WTC11 (cell line): Measurements from ENCODE around the gene ATL1. TPM values are rescaled to one million over a fixed set of nuclear protein-coding genes. Genes with fewer than 3 reads are reported as not detected.

Source experiments
- ATAC-seq: fragments of 200-7000 bp; cut with Tn5 transposase; 2 replicates; pipeline ENCODE4 v1.10.0; 2021; ENCODE audit warnings: mild to moderate bottlenecking, moderate library complexity
- CTCF ChIA-PET: fragments of 300-600 bp; sonication (Branson Sonifier 250); formaldehyde crosslinking; loops from one replicate; lab custom pipeline; 2021; ENCODE audit warnings: antibody characterized with exemption; lab: Charles Lee
- POLR2A ChIA-PET: fragments of 350-600 bp; sonication (Branson Sonifier 250); formaldehyde crosslinking; loops from one replicate; lab custom pipeline; 2021; ENCODE audit warnings: antibody characterized with exemption; lab: Charles Lee
- DNase-seq: peaks from one replicate; pipeline ENCODE4 v3.0.0; 2021; ENCODE audit warnings: low spot score
- H3K27ac Mint-ChIP-seq: 2 replicates; pipeline ENCODE4 v1.8.0; 2021; ENCODE audit warnings: mixed read lengths
- H3K27me3 Mint-ChIP-seq: 2 replicates; pipeline ENCODE4 v1.8.0; 2021; ENCODE audit warnings: low read depth, mild to moderate bottlenecking, moderate library complexity, mixed read lengths
- H3K36me3 Mint-ChIP-seq: 2 replicates; pipeline ENCODE4 v1.8.0; 2021; ENCODE audit warnings: mixed read lengths
- H3K4me1 Mint-ChIP-seq: 2 replicates; pipeline ENCODE4 v1.8.0; 2022; ENCODE audit warnings: mixed read lengths
- H3K4me3 Mint-ChIP-seq: 2 replicates; pipeline ENCODE4 v1.8.0; 2021; ENCODE audit warnings: mild to moderate bottlenecking, moderate library complexity, mixed read lengths
- H3K9me3 Mint-ChIP-seq: 2 replicates; pipeline ENCODE4 v1.8.0; 2021; ENCODE audit warnings: mixed read lengths
- ATF1 ChIP-seq: sonication (generic); formaldehyde crosslinking; IDR thresholded peaks from 2 replicates; pipeline ENCODE4 v1.8.1; 2023; ENCODE audit warnings: mild to moderate bottlenecking, moderate library complexity, missing genetic modification reagents
- ESRRA ChIP-seq: sonication (generic); formaldehyde crosslinking; IDR thresholded peaks from 2 replicates; pipeline ENCODE4 v1.8.1; 2022; ENCODE audit warnings: mild to moderate bottlenecking, missing genetic modification reagents, borderline replicate concordance
- FOXK1 ChIP-seq: sonication (generic); formaldehyde crosslinking; IDR thresholded peaks from 2 replicates; pipeline ENCODE4 v1.8.0; 2022; ENCODE audit warnings: mild to moderate bottlenecking, moderate library complexity, missing genetic modification reagents
- FOXP1 ChIP-seq: sonication (generic); formaldehyde crosslinking; IDR thresholded peaks from 2 replicates; pipeline ENCODE4 v1.8.0; 2022; ENCODE audit warnings: missing genetic modification reagents, mild to moderate bottlenecking, moderate library complexity, borderline replicate concordance
- GABPB1 ChIP-seq: sonication (generic); formaldehyde crosslinking; IDR thresholded peaks from 2 replicates; pipeline ENCODE4 v1.8.1; 2023; ENCODE audit warnings: mild to moderate bottlenecking, missing genetic modification reagents
- JAZF1 ChIP-seq: fragments of 250-450 bp; sonication (Bioruptor Pico); IDR thresholded peaks from 2 replicates; pipeline ENCODE4 v1.9.0; 2021; ENCODE audit warnings: moderate library complexity, mild to moderate bottlenecking, inconsistent platforms
- MLX ChIP-seq: sonication (generic); formaldehyde crosslinking; IDR thresholded peaks from 2 replicates; pipeline ENCODE4 v1.8.1; 2023; ENCODE audit warnings: mild to moderate bottlenecking, missing genetic modification reagents, moderate library complexity
- NFATC4 ChIP-seq: fragments of 250-450 bp; sonication (Bioruptor Pico); IDR thresholded peaks from 2 replicates; pipeline ENCODE4 v1.9.0; 2021; ENCODE audit warnings: mild to moderate bottlenecking
- OVOL2 ChIP-seq: fragments of 250-450 bp; sonication (Bioruptor Pico); IDR thresholded peaks from 2 replicates; pipeline ENCODE4 v1.9.0; 2021; ENCODE audit warnings: mild to moderate bottlenecking, borderline replicate concordance
- ZNF232 ChIP-seq: sonication (generic); formaldehyde crosslinking; IDR thresholded peaks from 2 replicates; pipeline ENCODE4 v1.8.0; 2022; ENCODE audit warnings: mild to moderate bottlenecking, missing genetic modification reagents
- ZNF281 ChIP-seq: sonication (generic); formaldehyde crosslinking; IDR thresholded peaks from 2 replicates; pipeline ENCODE4 v1.8.0; 2023; ENCODE audit warnings: mild to moderate bottlenecking, missing genetic modification reagents
- total RNA-seq: library from RNA; stranded (reverse); gene quantifications from 3 replicates; pipeline ENCODE4 v1.2.3, GENCODE V29; 2021
- TF ChIP-seq, protein P1 (sequence below): sonication (generic); formaldehyde crosslinking; IDR thresholded peaks from 2 replicates; pipeline ENCODE4 v1.8.1; 2022; ENCODE audit warnings: mild to moderate bottlenecking, missing genetic modification reagents, moderate library complexity, borderline replicate concordance
- TF ChIP-seq, protein P2 (sequence below): fragments of 250-450 bp; sonication (Bioruptor Pico); conservative IDR thresholded peaks from 2 replicates; pipeline ENCODE4 v1.9.0; 2021; ENCODE audit warnings: mild to moderate bottlenecking
- TF ChIP-seq, protein P3 (sequence below): sonication (generic); formaldehyde crosslinking; IDR thresholded peaks from 2 replicates; pipeline ENCODE4 v1.8.1; 2022; ENCODE audit warnings: low read depth, mild to moderate bottlenecking, moderate library complexity, missing genetic modification reagents, borderline replicate concordance

The ATL1 gene
- total RNA-seq, 1 experiment from 2014 or later = 3.7 TPM

DNA sequence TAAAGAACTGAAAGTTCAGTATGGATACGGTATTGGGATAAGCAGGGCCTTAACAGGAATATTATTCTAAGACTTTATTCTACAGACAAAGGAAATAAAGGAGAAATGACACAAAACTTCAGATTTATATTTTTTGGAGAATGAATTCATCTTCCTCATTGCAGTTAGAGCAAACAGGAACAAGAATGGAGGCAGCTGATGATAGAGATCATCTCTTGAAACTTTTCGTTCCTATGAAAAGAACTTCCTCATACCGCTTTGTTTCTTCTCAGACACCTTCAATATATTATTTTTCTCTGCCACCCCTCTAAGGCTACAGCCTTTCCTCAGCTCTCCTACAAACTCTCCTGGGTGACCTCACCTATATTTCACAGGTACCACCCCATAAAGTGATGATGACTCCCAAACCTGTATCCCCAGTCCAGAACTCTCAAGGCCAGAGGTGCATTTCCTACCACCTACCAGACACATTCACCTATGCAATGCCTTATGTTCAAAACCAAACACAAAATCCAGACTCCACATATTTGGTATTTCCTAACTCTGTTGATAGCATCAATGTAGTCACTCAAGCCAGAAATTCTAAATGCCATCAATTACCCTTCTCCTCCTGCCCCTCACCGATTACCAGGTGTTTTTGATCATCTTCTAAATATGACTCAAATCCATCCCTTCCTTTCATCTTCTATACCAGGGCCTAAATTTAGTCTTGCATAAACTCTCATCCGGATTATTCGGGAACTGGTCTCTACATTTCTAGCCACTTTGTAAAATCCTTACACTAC is 35.0 kb upstream of the ATL1 start:
- DNase-seq = no peak
- no peak overlapping the region; the same call in 1 of the 2 replicates for H3K27ac Mint-ChIP-seq
- no peak overlapping the region for H3K4me3 Mint-ChIP-seq
- TF ChIP-seq ESRRA (CRISPR knock-in tag) = no peak
- TF ChIP-seq ZNF232 = no peak
- TF ChIP-seq FOXP1 (CRISPR knock-in tag) = no peak
- TF ChIP-seq, protein P1, sequence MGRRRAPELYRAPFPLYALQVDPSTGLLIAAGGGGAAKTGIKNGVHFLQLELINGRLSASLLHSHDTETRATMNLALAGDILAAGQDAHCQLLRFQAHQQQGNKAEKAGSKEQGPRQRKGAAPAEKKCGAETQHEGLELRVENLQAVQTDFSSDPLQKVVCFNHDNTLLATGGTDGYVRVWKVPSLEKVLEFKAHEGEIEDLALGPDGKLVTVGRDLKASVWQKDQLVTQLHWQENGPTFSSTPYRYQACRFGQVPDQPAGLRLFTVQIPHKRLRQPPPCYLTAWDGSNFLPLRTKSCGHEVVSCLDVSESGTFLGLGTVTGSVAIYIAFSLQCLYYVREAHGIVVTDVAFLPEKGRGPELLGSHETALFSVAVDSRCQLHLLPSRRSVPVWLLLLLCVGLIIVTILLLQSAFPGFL = no peak
- TF ChIP-seq MLX (CRISPR knock-in tag) = no peak
- no peak for TF ChIP-seq JAZF1 (CRISPR knock-in tag)
- TF ChIP-seq, protein P2, sequence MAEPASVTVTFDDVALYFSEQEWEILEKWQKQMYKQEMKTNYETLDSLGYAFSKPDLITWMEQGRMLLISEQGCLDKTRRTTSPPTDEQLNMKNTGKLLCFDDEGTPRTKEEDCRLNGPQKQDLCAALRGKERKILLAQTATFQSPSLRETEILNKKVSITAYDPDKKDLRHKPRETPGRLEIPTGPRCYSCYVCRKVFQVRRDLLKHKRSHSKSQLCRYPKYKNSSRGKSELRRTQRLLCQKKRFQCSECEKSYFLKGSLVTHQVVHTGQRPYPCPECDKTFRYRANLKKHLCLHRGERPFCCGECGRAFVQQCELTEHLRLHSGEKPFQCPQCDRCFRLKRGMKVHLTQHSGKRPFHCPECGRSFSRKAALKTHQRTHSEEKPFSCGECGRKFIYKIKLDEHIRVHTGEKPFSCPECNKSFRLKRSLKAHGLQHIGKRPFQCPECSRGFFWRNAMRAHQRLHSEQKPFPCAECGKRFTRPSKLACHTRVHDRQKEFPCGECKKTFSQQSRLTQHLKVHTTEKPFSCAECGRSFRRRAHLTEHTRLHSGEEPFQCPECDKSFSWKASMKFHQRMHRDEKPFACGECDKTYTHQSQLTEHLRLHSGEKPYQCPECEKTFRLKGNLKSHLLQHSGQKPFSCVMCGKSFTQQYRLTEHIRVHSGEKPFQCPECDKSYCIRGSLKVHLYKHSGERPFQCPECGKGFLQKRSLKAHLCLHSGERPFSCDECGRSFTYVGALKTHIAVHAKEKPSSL (CRISPR knock-in tag) = no peak
- H3K9me3 Mint-ChIP-seq = no peaks in the 10 kb centered on the region
- H3K27me3 Mint-ChIP-seq = no peaks in the 10 kb centered on the region
- peaks cover 37% of the 10 kb centered on the region for H3K4me1 Mint-ChIP-seq
- no peak for ATAC-seq
- ChIA-PET CTCF (interaction anchor here (0.6 kb wide), 1 partner anchor 351 kb away, joined by 3 read pairs; no protein-coding TSS in a partner anchor), POLR2A (no interaction called here)
- H3K36me3 Mint-ChIP-seq = no peaks in the 10 kb centered on the region

GRCh38 chr14:50528000-50528399 is 31.9 kb upstream of the ATL1 start:
- TF ChIP-seq GABPB1 = no peak
- no peak for TF ChIP-seq ATF1 (CRISPR knock-in tag)
- TF ChIP-seq FOXP1 (CRISPR knock-in tag) = no peak
- ChIA-PET POLR2A (interaction anchor here (0.6 to 1.0 kb wide), 2 partner anchors 51 to 216 kb away, joined by 3 read pairs; partner anchors contain the start of genes DMAC2L and L2HGDH), CTCF (interaction anchor here (0.6 to 2.2 kb wide), 5 partner anchors 200 to 585 kb away, joined by 3 to 10 read pairs (median 4); no protein-coding TSS in a partner anchor)
- no peaks in the 10 kb centered on the region for H3K27me3 Mint-ChIP-seq
- H3K4me1 Mint-ChIP-seq = peaks cover 54% of the 10 kb centered on the region
- H3K4me3 Mint-ChIP-seq = no peak overlapping the region
- H3K27ac Mint-ChIP-seq = no peak overlapping the region
- no peak for DNase-seq
- no peak for ATAC-seq
- H3K9me3 Mint-ChIP-seq = no peaks in the 10 kb centered on the region
- no peaks in the 10 kb centered on the region for H3K36me3 Mint-ChIP-seq

- Mint-ChIP-seq H3K4me1 (peaks cover 44% of the 10 kb centered on the region), H3K4me3 (peak overlapping the region; percentile 85), H3K27me3 (no peaks in the 10 kb centered on the region), H3K9me3 (no peaks in the 10 kb centered on the region), H3K27ac (peak overlapping the region; percentile 12; the same call in 1 of the 2 replicates), H3K36me3 (no peaks in the 10 kb centered on the region)
- ATAC-seq = no peak
- ChIA-PET POLR2A (no interaction called here), CTCF (interaction anchor here (0.6 to 2.2 kb wide), 4 partner anchors 31 to 212 kb away, joined by 3 to 10 read pairs (median 4); partner anchors contain the start of gene ATL1)
- no peak for TF ChIP-seq FOXK1 (CRISPR knock-in tag)
- DNase-seq = no peak
These were observed 30.4 kb upstream of the ATL1 start for GRCh38 chr14:50529288-50530179.

DNA sequence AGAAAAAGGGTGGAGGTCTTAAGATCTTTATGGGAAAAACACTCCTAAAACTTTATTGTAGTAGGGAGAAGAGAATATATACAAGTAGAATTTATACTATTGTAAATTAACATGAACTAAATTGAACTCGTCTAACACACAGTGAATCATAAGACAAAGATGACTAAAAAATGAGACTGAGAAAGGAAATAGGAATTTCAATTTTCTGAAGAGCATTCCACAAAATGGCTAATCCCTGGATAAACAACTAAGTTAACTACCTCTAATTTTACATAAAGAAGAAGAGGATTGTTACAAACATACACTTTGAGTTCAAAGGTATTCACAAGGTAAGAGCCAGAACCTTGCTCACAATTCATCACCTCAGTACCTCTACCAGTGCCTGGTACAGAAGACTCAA is 29.6 kb upstream of the ATL1 start:
- POLR2A ChIA-PET = no interaction called here
- no peaks in the 10 kb centered on the region for H3K27me3 Mint-ChIP-seq
- H3K4me3 Mint-ChIP-seq = peak overlapping the region; percentile 85
- H3K9me3 Mint-ChIP-seq = no peaks in the 10 kb centered on the region
- CTCF ChIA-PET = interaction anchor here (0.8 kb wide), 1 partner anchor 209 kb away, joined by 3 read pairs; no protein-coding TSS in a partner anchor
- H3K4me1 Mint-ChIP-seq = peaks cover 36% of the 10 kb centered on the region
- H3K27ac Mint-ChIP-seq = no peak overlapping the region
- no peak for DNase-seq
- ATAC-seq = no peak
- no peaks in the 10 kb centered on the region for H3K36me3 Mint-ChIP-seq
- TF ChIP-seq ZNF281 (no peak), NFATC4 (CRISPR knock-in tag) (no peak), OVOL2 (no peak), FOXP1 (CRISPR knock-in tag) (no peak)
- TF ChIP-seq, protein P3, sequence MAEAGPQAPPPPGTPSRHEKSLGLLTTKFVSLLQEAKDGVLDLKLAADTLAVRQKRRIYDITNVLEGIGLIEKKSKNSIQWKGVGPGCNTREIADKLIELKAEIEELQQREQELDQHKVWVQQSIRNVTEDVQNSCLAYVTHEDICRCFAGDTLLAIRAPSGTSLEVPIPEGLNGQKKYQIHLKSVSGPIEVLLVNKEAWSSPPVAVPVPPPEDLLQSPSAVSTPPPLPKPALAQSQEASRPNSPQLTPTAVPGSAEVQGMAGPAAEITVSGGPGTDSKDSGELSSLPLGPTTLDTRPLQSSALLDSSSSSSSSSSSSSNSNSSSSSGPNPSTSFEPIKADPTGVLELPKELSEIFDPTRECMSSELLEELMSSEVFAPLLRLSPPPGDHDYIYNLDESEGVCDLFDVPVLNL (CRISPR knock-in tag) = no peak
